ENCODE data around the gene FLYWCH2. TPM values are rescaled to one million over a fixed set of nuclear protein-coding genes. Genes with fewer than 3 reads are reported as not detected.
A peak's percentile ranks its signal among the peaks of the same experiment; 100 is the strongest.
"Not testable (repeated sequence)": the region's sequence is repeated elsewhere in the genome, so short reads cannot be mapped to it uniquely, and the experiment has no call there.

The FLYWCH2 gene
- total and polyA plus RNA-seq, 3 experiments from 2014 or later, result 24.0 to 27.2 (median 24.7) TPM

- not testable (repeated sequence) for H3K4me3 Mint-ChIP-seq; H3K4me1 Mint-ChIP-seq; H3K27me3 Mint-ChIP-seq; H3K4me3 ChIP-seq (ENCODE audit: low read length); DNase-seq; H3K4me1 ChIP-seq (ENCODE audit: insufficient read depth, low read length); H3K9me3 ChIP-seq (ENCODE audit: low read length); H3K9me3 Mint-ChIP-seq; H3K27ac ChIP-seq (ENCODE audit: low read depth, low read length); H3K36me3 ChIP-seq (ENCODE audit: insufficient read depth, low read length); H3K27me3 ChIP-seq (ENCODE audit: insufficient read depth, low read length, poor library complexity, severe bottlenecking)
- POLR2A ChIA-PET, result interaction anchor here (0.7 kb wide), 1 partner anchor 118 kb away, joined by 5 read pairs; no protein-coding TSS in a partner anchor
- Mint-ChIP-seq H3K36me3 (peaks cover 4 to 50% (median 8%) of the 10 kb centered on the region in 3 donors), H3K27ac (peak overlapping the region in 1 of 8 donors; percentile 88)
- CTCF ChIA-PET, result interaction anchor here (1.1 kb wide), 1 partner anchor 28 kb away, joined by 3 read pairs; no protein-coding TSS in a partner anchor
These were observed 48.4 kb downstream of the FLYWCH2 start for GRCh38 chr16:2931231-2931914.

GRCh38 chr16:2933136-2933535 is 50.1 kb downstream of the FLYWCH2 start:
- H3K4me1 ChIP-seq (ENCODE audit: insufficient read depth, low read length), result no peaks in the 10 kb centered on the region
- H3K9me3 ChIP-seq (ENCODE audit: low read length), result no peaks in the 10 kb centered on the region
- Mint-ChIP-seq H3K27me3 (no peaks in the 10 kb centered on the region), H3K4me3 (no peak overlapping the region), H3K27ac (no peak overlapping the region), H3K9me3 (no peaks in the 10 kb centered on the region), H3K36me3 (peaks cover 4 to 64% (median 8%) of the 10 kb centered on the region in 3 donors), H3K4me1 (no peaks in the 10 kb centered on the region)
- no peak overlapping the region for H3K4me3 ChIP-seq (ENCODE audit: low read length)
- H3K36me3 ChIP-seq (ENCODE audit: insufficient read depth, low read length), result peaks cover 9% of the 10 kb centered on the region
- POLR2A ChIA-PET, result interaction anchor here (0.6 kb wide), 1 partner anchor 53 kb away, joined by 3 read pairs; no protein-coding TSS in a partner anchor
- CTCF ChIA-PET, result no interaction called here
- no peak overlapping the region for H3K27ac ChIP-seq (ENCODE audit: low read depth, low read length)
- no peak for DNase-seq
- no peaks in the 10 kb centered on the region for H3K27me3 ChIP-seq (ENCODE audit: insufficient read depth, low read length, poor library complexity, severe bottlenecking)

- H3K4me1 Mint-ChIP-seq, result no peaks in the 10 kb centered on the region
- Histone ChIP-seq H3K4me1 (ENCODE audit: insufficient read depth, low read length) (no peaks in the 10 kb centered on the region), H3K4me3 (ENCODE audit: low read length) (no peak overlapping the region), H3K27ac (ENCODE audit: low read depth, low read length) (no peak overlapping the region), H3K9me3 (ENCODE audit: low read length) (no peaks in the 10 kb centered on the region), H3K36me3 (ENCODE audit: insufficient read depth, low read length) (peaks cover 9% of the 10 kb centered on the region), H3K27me3 (ENCODE audit: insufficient read depth, low read length, poor library complexity, severe bottlenecking) (no peaks in the 10 kb centered on the region)
- DNase-seq, result no peak
- H3K27me3 Mint-ChIP-seq, result no peaks in the 10 kb centered on the region
- no peak overlapping the region for H3K27ac Mint-ChIP-seq
- H3K36me3 Mint-ChIP-seq, result peaks cover 4 to 64% (median 8%) of the 10 kb centered on the region in 3 donors
- H3K9me3 Mint-ChIP-seq, result no peaks in the 10 kb centered on the region
- POLR2A ChIA-PET, result no interaction called here
- H3K4me3 Mint-ChIP-seq, result no peak overlapping the region
- CTCF ChIA-PET, result no interaction called here
These were observed 50.7 kb downstream of the FLYWCH2 start for GRCh38 chr16:2933701-2934100.

- no peak overlapping the region for H3K27ac Mint-ChIP-seq
- no peak overlapping the region for H3K27ac ChIP-seq (ENCODE audit: low read depth, low read length)
- DNase-seq, result no peak
- ChIA-PET CTCF (interaction anchor here (0.6 kb wide), 1 partner anchor 27 kb away, joined by 3 read pairs; no protein-coding TSS in a partner anchor), POLR2A (no interaction called here)
- H3K36me3 ChIP-seq (ENCODE audit: insufficient read depth, low read length), result peaks cover 8% of the 10 kb centered on the region
- peaks cover 4 to 70% (median 8%) of the 10 kb centered on the region in 3 donors for H3K36me3 Mint-ChIP-seq
- no peaks in the 10 kb centered on the region for H3K4me1 Mint-ChIP-seq
- H3K4me1 ChIP-seq (ENCODE audit: insufficient read depth, low read length), result no peaks in the 10 kb centered on the region
- no peak overlapping the region for H3K4me3 ChIP-seq (ENCODE audit: low read length)
- H3K27me3 Mint-ChIP-seq, result no peaks in the 10 kb centered on the region
- H3K9me3 Mint-ChIP-seq, result no peaks in the 10 kb centered on the region
- H3K27me3 ChIP-seq (ENCODE audit: insufficient read depth, low read length, poor library complexity, severe bottlenecking), result no peaks in the 10 kb centered on the region
- no peak overlapping the region for H3K4me3 Mint-ChIP-seq
- H3K9me3 ChIP-seq (ENCODE audit: low read length), result no peaks in the 10 kb centered on the region
These were observed 51.4 kb downstream of the FLYWCH2 start for GRCh38 chr16:2934450-2934849.

- CTCF ChIA-PET, result interaction anchor here (1.4 kb wide), 1 partner anchor 10 kb away, joined by 3 read pairs; no protein-coding TSS in a partner anchor
- no peaks in the 10 kb centered on the region for H3K9me3 ChIP-seq (ENCODE audit: low read length)
- DNase-seq, result no peak
- Mint-ChIP-seq H3K4me1 (no peaks in the 10 kb centered on the region), H3K27ac (no peak overlapping the region), H3K4me3 (no peak overlapping the region), H3K27me3 (no peaks in the 10 kb centered on the region), H3K36me3 (peaks cover 8 to 82% (median 15%) of the 10 kb centered on the region in 3 donors), H3K9me3 (no peaks in the 10 kb centered on the region)
- H3K4me3 ChIP-seq (ENCODE audit: low read length), result no peak overlapping the region
- H3K36me3 ChIP-seq (ENCODE audit: insufficient read depth, low read length), result peaks cover 16% of the 10 kb centered on the region
- H3K4me1 ChIP-seq (ENCODE audit: insufficient read depth, low read length), result no peaks in the 10 kb centered on the region
- POLR2A ChIA-PET, result interaction anchor here (0.6 to 0.7 kb wide), 2 partner anchors 16 to 26 kb away, joined by 4 to 5 read pairs; no protein-coding TSS in a partner anchor
- no peaks in the 10 kb centered on the region for H3K27me3 ChIP-seq (ENCODE audit: insufficient read depth, low read length, poor library complexity, severe bottlenecking)
- no peak overlapping the region for H3K27ac ChIP-seq (ENCODE audit: low read depth, low read length)
These were observed 53.5 kb downstream of the FLYWCH2 start for GRCh38 chr16:2936436-2937011.

GRCh38 chr16:2937170-2937569 is 54.2 kb downstream of the FLYWCH2 start:
- no peaks in the 10 kb centered on the region for H3K9me3 Mint-ChIP-seq
- peaks cover 8 to 83% (median 15%) of the 10 kb centered on the region in 3 donors for H3K36me3 Mint-ChIP-seq
- H3K4me1 Mint-ChIP-seq, result no peaks in the 10 kb centered on the region
- ChIA-PET CTCF (interaction anchor here (1.4 kb wide), 1 partner anchor 10 kb away, joined by 3 read pairs; no protein-coding TSS in a partner anchor), POLR2A (no interaction called here)
- Histone ChIP-seq H3K27me3 (ENCODE audit: insufficient read depth, low read length, poor library complexity, severe bottlenecking) (no peaks in the 10 kb centered on the region), H3K9me3 (ENCODE audit: low read length) (no peaks in the 10 kb centered on the region), H3K4me1 (ENCODE audit: insufficient read depth, low read length) (no peaks in the 10 kb centered on the region), H3K36me3 (ENCODE audit: insufficient read depth, low read length) (peaks cover 16% of the 10 kb centered on the region), H3K27ac (ENCODE audit: low read depth, low read length) (no peak overlapping the region), H3K4me3 (ENCODE audit: low read length) (no peak overlapping the region)
- DNase-seq, result no peak
- H3K27ac Mint-ChIP-seq, result no peak overlapping the region
- no peaks in the 10 kb centered on the region for H3K27me3 Mint-ChIP-seq
- no peak overlapping the region for H3K4me3 Mint-ChIP-seq

- no peak overlapping the region for H3K4me3 Mint-ChIP-seq
- H3K9me3 Mint-ChIP-seq, result no peaks in the 10 kb centered on the region
- Histone ChIP-seq H3K4me1 (ENCODE audit: insufficient read depth, low read length) (no peaks in the 10 kb centered on the region), H3K27me3 (ENCODE audit: insufficient read depth, low read length, poor library complexity, severe bottlenecking) (no peaks in the 10 kb centered on the region), H3K9me3 (ENCODE audit: low read length) (no peaks in the 10 kb centered on the region), H3K27ac (ENCODE audit: low read depth, low read length) (no peak overlapping the region), H3K4me3 (ENCODE audit: low read length) (no peak overlapping the region), H3K36me3 (ENCODE audit: insufficient read depth, low read length) (peaks cover 21% of the 10 kb centered on the region)
- no peak for DNase-seq
- no peaks in the 10 kb centered on the region for H3K27me3 Mint-ChIP-seq
- POLR2A ChIA-PET, result no interaction called here
- no peaks in the 10 kb centered on the region for H3K4me1 Mint-ChIP-seq
- H3K36me3 Mint-ChIP-seq, result peaks cover 11 to 81% (median 17%) of the 10 kb centered on the region in 3 donors
- H3K27ac Mint-ChIP-seq, result no peak overlapping the region
- CTCF ChIA-PET, result interaction anchor here (2.3 kb wide), 1 partner anchor 11 kb away, joined by 10 read pairs; no protein-coding TSS in a partner anchor
These were observed 55.2 kb downstream of the FLYWCH2 start for GRCh38 chr16:2938206-2938605.

GRCh38 chr16:2939968-2940367 is 57.0 kb downstream of the FLYWCH2 start:
- Histone ChIP-seq H3K4me1 (ENCODE audit: insufficient read depth, low read length) (no peaks in the 10 kb centered on the region), H3K27ac (ENCODE audit: low read depth, low read length) (no peak overlapping the region), H3K4me3 (ENCODE audit: low read length) (no peak overlapping the region), H3K27me3 (ENCODE audit: insufficient read depth, low read length, poor library complexity, severe bottlenecking) (no peaks in the 10 kb centered on the region), H3K9me3 (ENCODE audit: low read length) (no peaks in the 10 kb centered on the region), H3K36me3 (ENCODE audit: insufficient read depth, low read length) (peaks cover 23% of the 10 kb centered on the region)
- ChIA-PET CTCF (interaction anchor here (0.6 to 2.3 kb wide), 6 partner anchors 12 to 490 kb away, joined by 3 to 10 read pairs (median 4); no protein-coding TSS in a partner anchor), POLR2A (no interaction called here)
- no peak overlapping the region for H3K4me3 Mint-ChIP-seq
- peaks cover 8 to 75% (median 10%) of the 10 kb centered on the region in 3 donors for H3K36me3 Mint-ChIP-seq
- no peaks in the 10 kb centered on the region for H3K4me1 Mint-ChIP-seq
- DNase-seq, result no peak
- no peaks in the 10 kb centered on the region for H3K9me3 Mint-ChIP-seq
- peak overlapping the region in 1 of 8 donors; percentile 74 for H3K27ac Mint-ChIP-seq
- no peaks in the 10 kb centered on the region for H3K27me3 Mint-ChIP-seq

All from CD8-positive, alpha-beta memory T cell (primary cell).